ENCODE results near the gene OLA1.

- TF ChIP-seq CTCF (CRISPR knock-in tag; IDR thresholded peaks at IDR 0.05): no peak
- no peak for TF ChIP-seq POLR2A (IDR thresholded peaks at IDR 0.05; ENCODE audit: insufficient read depth in 1 of 2, low read depth in 2 of 2, low read length in 2 of 2)
- no peak for TF ChIP-seq ZSCAN25 (CRISPR knock-in tag; IDR thresholded peaks at IDR 0.05)
- no peak for TF ChIP-seq ZNF407 (CRISPR knock-in tag; IDR thresholded peaks at IDR 0.05; ENCODE audit: not compliant biosample characterization)
- TF ChIP-seq SMAD3 (CRISPR knock-in tag; IDR thresholded peaks at IDR 0.05): no peak
- no peak for TF ChIP-seq FOSL2 (CRISPR knock-in tag; IDR thresholded peaks at IDR 0.05)
- no peak for TF ChIP-seq U2AF2 (IDR thresholded peaks at IDR 0.05; ENCODE audit: low read depth, low read length)
Measured at GRCh38 chr2:174240097-174240496, 8.2 kb downstream of the OLA1 start.

All from HepG2 (cell line).